ENCODE measurements around the gene NEUROD2.
A peak's percentile ranks its signal among the peaks of the same experiment; 100 is the strongest.
"Not testable (repeated sequence)": the region's sequence is repeated elsewhere in the genome, so short reads cannot be mapped to it uniquely, and the experiment has no call there.

The NEUROD2 gene

GRCh38 chr17:39595928-39596510 is 11.7 kb downstream of the NEUROD2 start:
- no peak for TF ChIP-seq CTCF (IDR thresholded peaks at IDR 0.05; ENCODE audit: extremely low read depth, missing control alignments)

GRCh38 chr17:39595294-39595693 is 12.4 kb downstream of the NEUROD2 start:
- no peak for TF ChIP-seq CTCF (IDR thresholded peaks at IDR 0.05; ENCODE audit: extremely low read depth, missing control alignments)
- no peak for DNase-seq (ENCODE audit: low spot score)

More at GRCh38 chr17:39595928-39596510, 11.7 kb downstream of the NEUROD2 start:
- DNase-seq (ENCODE audit: low spot score), result no peak

GRCh38 chr17:39593371-39593770 is 14.3 kb downstream of the NEUROD2 start:
- no peak for DNase-seq (ENCODE audit: low spot score)
- no peak for TF ChIP-seq CTCF (IDR thresholded peaks at IDR 0.05; ENCODE audit: extremely low read depth, missing control alignments)

GRCh38 chr17:39591958-39592954 is 15.5 kb downstream of the NEUROD2 start:
- peak; percentile 62 for DNase-seq (ENCODE audit: low spot score)
- no peak for TF ChIP-seq CTCF (IDR thresholded peaks at IDR 0.05; ENCODE audit: extremely low read depth, missing control alignments)

- not testable (repeated sequence) for DNase-seq (ENCODE audit: low spot score)
Measured at GRCh38 chr17:39590180-39590579, 17.5 kb downstream of the NEUROD2 start.

GRCh38 chr17:39582658-39583057 is 25.1 kb downstream of the NEUROD2 start:
- DNase-seq (ENCODE audit: low spot score), result no peak
- no peak for TF ChIP-seq CTCF (IDR thresholded peaks at IDR 0.05; ENCODE audit: extremely low read depth, missing control alignments)

- DNase-seq (ENCODE audit: low spot score), result no peak
- no peak for TF ChIP-seq CTCF (IDR thresholded peaks at IDR 0.05; ENCODE audit: extremely low read depth, missing control alignments)
Measured at GRCh38 chr17:39581759-39582085, 26.0 kb downstream of the NEUROD2 start.

All from GM20000 (cell line).